HG02798 (cell line): ENCODE measurements around the gene SPRY2.

Experiments
- ATAC-seq: cut with Tn5 transposase; IDR thresholded peaks from one replicate; pipeline ENCODE4 v1.9.1; 2021; ENCODE audit warnings: mild to moderate bottlenecking; ENCODE audit not compliant: unreplicated experiment, poor library complexity

The SPRY2 gene

DNA sequence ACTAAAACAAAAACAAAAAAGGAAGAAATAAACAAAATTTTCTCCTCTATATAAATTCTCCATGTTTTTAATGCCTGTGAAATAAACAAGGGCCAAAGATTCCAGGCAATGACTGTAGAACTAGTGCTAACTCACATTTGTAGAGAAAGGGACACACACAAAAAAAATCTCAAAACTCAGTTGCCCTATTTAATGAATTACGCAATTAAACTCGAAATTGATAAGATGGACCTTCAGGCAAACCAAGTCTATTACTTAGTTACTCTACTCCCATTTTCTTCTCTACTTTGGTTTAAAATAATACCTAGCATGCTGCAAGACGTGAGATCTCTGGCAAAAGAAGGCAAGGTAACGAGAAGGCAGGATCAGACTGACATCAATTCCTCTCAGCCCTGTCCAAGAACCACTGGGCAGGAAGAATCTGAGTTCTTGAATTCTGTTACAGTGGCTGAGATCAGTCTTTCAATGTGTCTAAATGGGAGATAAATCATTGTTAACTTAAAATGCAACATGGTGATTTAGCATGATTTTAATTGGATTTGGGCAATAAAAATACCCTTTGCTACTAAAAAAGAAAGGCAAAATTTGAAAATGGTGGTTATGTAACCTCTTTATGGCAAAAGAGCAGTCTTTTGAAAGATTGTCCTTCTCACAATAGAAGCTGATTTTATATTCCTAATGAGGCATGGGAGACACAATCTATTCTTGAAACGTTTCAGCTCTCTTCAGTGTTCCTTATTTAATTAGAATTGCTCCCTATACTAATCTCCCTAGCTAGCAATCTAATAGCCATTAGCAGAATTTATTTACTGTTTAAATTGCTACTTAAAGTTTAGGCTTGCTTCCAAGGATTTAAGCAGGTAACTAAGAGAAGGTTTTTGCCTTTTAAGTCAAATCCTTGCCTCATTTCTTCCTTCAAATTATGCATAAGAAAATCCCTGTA lies 25.9 kb downstream of the SPRY2 start:
- no peak for ATAC-seq

DNA sequence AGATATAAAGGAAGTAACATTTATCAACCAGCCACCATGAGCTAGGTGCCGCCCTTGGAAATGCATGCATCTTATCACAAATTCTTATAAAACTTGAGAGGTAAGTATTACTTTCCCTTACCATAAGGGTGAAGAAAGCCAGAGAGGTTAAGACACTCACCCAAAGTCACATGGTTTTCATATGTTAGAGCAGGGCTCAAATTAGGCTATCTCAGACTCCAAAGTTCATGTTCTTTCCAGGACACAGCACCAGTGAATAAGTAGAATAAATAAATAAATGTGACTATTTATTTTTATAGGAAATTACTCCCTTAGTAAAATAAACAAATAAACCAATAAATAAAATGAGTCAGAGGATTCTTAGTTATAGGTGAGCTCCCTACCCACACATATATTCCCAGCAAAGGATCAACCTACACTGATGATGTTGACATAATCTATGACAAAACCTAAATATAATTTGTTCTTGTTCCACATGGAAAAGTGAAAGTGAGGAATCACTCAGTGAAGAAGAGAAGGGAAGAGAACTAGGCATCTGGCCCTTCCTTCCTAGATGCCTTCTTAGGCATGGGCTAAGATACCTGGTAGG lies 27.2 kb downstream of the SPRY2 start:
- ATAC-seq = no peak

DNA sequence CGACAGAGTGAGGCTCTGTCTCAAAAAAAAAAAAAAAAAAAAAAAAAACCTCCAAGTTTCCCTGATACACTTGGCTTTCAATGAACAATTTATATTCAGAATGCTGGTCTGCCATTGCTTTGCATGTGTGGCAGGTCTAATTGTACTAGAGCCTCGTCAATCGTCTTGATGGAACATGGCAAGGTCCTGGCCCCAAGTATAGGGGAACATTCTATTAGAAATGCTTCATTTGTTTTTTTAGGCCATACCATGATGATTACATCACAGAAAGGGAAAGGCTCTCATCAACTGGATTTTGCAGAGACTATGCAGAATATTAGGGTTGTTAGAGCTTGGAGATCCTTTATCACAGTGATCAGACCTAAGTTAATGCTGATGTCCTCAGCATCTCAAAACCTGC lies 28.0 kb downstream of the SPRY2 start:
- ATAC-seq = no peak

DNA sequence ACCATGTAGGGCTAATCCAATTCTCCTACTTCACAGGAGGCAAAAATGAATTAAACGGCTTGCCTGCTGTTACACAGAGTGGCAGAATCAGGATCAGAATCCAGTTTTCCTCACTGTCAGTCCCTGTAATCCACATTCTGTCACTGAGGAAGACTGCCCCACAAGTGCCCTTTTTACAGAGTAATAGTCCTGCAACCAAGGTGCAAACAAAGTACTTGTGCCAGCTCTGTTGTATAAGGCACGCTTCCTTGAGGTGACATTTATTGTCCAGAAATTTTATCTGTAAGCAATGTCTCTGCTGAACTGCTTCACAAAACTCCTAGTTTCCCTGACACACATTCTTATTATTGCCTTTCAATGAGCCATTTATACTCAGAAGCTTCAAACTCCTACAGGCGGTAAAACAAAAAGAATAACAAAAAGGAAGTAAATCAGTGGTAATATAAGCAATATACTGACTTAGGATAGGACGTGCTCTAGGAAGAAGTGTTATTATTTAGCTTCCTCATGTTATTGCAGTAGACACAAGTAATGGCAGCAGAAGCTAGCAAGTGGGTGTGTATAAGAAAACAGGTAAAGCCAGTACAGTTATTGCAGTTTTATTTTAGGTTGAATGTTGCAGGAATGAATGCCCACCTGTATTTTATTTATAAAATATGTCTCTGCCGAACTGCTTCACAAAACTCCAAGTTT lies 28.8 kb downstream of the SPRY2 start:
- no peak for ATAC-seq

DNA sequence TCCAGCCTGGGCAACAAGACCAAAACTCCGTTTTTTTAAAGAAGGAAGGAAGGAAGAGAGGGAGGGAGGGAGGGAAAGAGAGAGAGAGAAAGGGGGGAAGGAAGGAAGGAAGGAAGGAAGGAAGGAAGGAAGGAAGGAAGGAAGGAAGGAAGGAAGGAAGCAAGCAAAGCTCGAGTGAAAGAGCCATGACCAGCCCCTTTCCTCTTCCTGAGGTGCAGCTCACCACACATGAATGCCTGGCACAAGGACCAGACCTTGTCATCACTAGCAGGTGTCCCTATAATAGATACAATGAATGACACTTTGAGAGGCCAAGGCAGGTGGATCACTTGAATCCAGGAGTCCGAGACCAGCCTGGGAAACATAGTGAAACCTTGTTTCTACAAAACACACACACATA lies 31.0 kb downstream of the SPRY2 start:
- ATAC-seq = no peak

DNA sequence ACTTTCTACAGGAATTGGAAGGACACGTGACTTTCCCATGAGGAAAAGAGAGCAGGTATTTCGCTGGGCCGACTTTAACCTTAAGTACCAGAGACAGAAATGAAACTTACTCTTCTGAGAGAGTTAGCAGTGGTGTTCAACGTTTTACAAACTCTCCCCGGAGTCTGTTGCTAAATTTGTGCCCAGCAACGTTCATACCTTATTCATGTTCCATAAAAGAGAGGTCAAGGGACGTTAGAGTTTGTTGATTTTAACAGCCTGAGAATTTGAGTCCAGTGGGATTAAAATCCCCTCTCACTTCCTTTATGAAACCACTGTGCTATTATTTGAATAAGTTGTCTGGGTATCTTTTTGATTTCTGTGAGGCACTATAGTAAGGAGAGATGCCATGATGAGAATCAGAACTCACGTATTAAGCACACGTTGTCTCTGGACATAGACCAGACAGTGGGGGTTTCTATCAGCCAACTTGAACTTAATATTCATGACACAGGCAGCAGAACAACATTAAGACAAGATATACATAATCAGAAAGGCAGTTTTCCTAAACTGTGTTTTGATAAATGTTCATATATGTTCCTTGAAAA lies 33.4 kb downstream of the SPRY2 start:
- ATAC-seq = no peak

DNA sequence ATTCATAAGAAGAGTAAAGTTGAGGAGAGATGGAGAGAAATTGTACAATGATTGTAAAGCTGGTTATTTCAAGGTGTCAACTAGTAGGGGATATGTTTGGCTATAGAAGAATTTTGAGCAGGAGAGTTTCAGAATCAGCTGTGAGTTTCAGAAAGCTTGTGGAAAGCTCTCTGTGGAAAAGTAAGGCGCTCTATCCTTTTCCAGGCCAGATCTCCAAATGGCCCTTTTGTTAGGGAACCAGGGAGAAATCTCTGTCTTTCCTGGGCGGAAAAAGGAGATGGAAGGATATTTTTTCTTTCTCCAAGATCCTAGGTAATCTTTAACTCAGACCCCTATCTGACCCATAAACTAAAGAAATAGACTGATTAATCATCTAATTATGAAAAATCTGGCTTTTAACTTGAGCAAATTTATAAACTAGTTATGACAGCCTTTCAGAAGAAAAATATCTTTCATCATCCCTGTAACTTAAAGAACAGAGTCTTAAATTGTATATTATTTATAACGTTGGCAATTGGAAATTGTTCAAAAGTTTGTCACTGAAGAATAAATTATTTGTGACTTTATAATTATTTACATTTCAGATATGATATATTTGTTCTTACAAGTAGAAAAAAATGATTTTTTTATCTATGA lies 34.5 kb downstream of the SPRY2 start:
- no peak for ATAC-seq

- no peak for ATAC-seq
Measured at GRCh38 chr13:80305737-80306136, 35.2 kb downstream of the SPRY2 start.

GRCh38 chr13:80303225-80303811 lies 37.6 kb downstream of the SPRY2 start:
- no peak for ATAC-seq

DNA sequence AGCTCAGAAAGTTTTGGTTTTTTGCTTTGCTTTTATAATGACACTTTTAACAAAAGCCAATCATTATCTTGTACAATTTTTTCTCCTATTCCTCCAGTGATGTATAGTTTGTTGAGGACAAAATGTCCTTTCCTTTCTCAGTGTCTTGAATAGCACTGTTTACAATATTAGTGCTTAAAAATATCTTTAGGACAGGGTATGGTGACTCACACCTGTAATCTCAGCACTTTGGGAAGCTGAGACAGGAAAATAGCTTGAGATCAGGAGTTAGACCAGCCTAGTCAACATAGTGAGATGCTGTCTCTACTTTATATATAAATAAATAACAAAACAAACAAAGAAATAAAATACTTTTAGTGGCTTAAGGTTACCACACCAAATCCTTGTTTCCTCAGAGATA lies 41.9 kb downstream of the SPRY2 start:
- ATAC-seq = no peak

DNA sequence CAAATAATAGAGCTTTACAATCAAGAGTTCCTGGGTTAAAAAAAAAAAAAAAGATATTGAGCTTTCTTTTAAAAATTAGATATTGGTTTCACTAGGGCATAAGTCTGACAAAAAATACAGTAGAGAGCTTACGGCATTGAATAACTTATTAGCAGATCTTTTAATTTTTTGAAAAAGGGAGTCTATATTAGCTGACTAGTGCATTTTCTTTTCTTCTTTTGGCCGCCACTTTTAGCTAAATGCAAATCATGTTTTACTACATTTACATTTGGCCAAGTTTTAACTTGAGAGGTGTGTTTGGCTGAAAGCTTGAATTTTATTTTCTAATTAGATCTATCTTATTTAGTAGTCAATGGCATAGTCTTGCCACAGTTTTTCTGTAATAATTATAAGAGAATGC lies 43.4 kb downstream of the SPRY2 start:
- ATAC-seq = no peak

DNA sequence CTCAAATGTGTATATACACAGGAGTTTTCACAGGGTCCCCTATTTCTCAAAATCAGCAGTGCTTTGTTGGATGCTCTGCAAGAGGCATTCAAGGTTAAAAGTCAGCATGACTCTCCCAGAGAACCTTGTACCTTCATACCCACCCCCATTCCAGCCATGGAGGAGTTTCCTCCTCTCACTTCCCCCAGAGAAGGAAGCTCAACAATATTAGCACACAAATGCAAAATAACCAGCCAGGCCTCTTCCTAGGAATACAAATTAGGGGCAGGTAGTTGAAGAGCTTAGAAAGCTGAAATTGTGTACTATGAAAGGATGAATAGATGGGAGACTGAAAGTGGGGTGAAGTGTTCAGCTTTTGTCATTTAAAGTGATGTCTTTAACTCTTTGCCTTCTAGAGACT lies 43.8 kb downstream of the SPRY2 start:
- no peak for ATAC-seq

GRCh38 chr13:80296638-80297037 lies 44.3 kb downstream of the SPRY2 start:
- ATAC-seq = no peak

DNA sequence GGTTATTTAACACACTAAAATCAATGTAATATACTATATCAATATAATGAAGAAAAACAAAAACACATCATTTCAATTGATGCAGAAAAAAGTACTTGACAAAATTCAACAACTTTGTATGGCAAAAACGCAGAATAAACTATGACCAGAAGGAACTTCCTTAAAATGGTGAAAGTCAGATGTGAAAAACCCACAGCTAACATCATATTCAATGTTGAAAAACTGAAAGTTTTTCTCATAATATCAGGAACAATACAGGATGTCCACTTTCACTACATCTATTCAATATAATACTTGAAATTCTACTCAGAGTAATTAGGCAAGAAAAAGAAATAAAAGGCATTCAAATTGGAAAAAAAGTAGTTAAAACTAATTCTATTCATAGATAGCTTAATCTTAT lies 50.3 kb downstream of the SPRY2 start:
- ATAC-seq = no peak
